C1 segment of cervical spinal cord (tissue), 14 donors: ENCODE measurements around the gene FAM222A.

Source experiments
- DNase-seq, 14 donors: peaks; one replicate each; lab custom pipeline; 2025; lab: John Stamatoyannopoulos, UW

The FAM222A gene

DNA sequence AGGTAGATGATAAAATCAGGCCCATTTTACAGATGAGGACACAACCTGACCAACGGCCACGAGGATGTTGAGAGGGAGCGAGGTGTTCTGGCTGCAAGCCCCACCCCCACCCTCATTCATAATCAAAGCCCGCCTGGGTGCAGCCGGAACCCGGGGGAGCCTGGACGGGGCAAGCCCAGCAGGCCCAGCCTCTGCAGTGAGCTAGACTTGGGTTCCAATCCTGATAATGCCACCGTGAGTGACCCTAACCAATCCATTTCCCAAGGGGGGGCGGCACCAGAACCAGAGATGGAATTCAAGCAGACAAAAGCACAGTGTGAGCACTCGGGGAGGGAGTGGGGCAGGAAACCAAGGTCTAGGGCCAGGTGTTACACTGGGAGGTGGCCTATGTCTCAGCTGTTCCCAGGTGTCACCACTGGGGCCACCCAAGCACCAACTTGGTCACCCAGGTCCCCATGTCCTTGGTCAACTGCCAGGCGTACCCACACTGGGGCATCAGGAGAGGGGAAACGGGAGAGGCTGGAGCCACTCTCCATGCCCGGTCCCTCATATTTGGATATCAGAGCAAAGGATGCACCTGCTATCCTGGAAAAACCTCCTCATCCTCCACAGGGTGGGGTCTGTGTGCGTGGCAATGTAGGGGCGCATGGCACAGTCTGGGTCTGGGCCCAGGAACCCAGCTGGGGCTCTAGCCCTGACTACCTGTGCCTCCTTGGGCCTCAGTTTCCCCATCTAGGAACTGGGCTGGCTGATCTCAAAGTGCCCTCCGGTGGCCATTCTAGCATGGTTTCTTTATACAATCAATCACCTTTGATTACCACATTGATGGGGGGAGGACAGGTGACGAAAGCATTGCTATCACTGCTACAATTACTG is 58.4 kb downstream of the FAM222A start:
- no peak for DNase-seq

- DNase-seq = peak in 3 of 14 donors; percentile 40 to 54 (median 46)
Observed at GRCh38 chr12:109772622-109773321, 59.1 kb downstream of the FAM222A start.

DNA sequence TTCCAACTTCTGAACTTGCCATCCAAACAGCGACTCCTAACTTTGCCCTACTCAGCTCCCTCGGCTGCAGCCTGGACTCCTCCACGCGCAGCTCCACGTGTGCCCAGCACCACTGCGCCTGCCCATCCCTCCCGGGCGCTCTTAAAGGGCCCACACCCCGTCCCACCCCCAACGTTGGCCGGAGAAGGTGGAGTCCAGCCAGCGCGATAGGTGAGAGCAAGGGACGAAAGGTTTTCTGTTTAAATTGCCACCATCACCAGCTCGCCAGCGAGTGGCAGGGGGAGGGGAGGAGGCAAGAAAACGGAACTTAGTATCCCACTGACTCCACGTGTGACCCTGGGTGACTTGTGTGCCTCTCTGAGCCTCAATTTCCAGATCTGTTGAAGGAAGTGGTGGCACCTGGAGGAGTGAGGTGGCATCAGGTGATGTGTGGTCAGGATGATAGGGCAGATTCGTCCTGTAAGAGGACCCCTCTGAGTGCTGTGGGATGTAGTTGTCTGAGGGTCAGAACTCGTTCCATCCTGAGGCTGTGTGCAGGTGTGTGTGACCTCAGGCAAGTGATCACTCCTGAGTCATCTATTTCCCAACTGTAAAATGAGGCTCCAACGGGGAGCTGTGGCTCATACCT is 59.9 kb downstream of the FAM222A start:
- peak in 8 of 14 donors; percentile 4 to 53 (median 38) for DNase-seq

GRCh38 chr12:109775172-109775881 is 61.7 kb downstream of the FAM222A start:
- DNase-seq = peak in 11 of 14 donors; percentile 15 to 71 (median 54)

GRCh38 chr12:109776624-109777023 is 63.0 kb downstream of the FAM222A start:
- no peak for DNase-seq

- DNase-seq = no peak
Observed at GRCh38 chr12:109777544-109777943, 63.9 kb downstream of the FAM222A start.

GRCh38 chr12:109778684-109779083 is 65.1 kb downstream of the FAM222A start:
- no peak for DNase-seq

DNA sequence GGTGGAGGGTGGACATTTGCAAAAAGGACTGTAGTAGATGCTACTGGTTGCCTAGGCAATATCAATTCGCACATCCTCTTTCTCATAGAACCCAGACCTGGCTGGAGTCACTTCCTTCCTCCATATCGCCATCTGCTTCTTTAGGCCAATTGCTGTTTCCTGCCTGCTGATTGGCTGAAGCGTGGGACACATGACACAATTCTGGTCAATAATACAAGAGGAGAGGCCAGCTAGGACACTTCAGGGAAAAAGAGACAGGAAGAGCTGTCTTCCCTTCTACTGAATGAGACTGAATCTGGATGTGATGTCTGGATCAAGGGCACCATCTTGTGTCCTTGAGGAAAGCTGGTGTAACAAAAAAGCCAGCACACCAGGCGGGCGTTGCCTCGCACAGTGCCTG is 65.8 kb downstream of the FAM222A start:
- DNase-seq = no peak

DNA sequence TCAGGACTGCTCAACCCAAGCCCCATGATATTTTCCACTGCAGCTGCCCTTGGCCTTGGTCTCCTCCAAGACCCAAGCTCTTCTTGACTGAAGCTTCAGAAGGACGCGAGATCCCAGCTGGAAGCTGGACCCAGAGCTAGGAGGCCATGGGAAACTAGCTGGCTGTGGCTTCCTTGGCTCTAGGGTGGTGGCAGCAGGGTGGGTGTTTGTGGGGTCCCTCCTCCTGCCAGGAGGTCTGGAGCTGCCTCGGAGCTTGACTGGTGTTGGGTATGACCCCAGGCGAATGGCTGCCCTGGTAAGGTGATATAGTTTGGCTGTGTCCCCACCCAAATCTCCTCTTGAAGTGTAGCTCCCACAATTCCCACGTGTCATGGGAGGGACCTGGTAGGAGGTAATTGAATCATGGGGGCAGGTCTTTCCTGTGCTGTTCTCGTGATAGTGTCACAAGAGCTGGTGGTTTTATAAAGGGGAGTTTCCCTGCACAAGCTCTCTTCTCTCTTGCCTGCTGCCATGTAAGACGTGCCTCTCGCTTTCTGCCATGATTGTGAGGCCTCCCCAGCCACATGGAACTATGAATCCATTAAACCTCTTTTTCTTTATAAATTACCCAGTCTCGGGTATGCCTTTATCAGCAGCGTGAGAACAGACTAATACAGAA is 68.2 kb downstream of the FAM222A start:
- DNase-seq = no peak

- no peak for DNase-seq
Observed at GRCh38 chr12:109782326-109782703, 68.7 kb downstream of the FAM222A start.

- no peak for DNase-seq
Observed at GRCh38 chr12:109783135-109783964, 69.7 kb downstream of the FAM222A start.

- no peak for DNase-seq
Observed at GRCh38 chr12:109783965-109784244, 70.3 kb downstream of the FAM222A start.

DNA sequence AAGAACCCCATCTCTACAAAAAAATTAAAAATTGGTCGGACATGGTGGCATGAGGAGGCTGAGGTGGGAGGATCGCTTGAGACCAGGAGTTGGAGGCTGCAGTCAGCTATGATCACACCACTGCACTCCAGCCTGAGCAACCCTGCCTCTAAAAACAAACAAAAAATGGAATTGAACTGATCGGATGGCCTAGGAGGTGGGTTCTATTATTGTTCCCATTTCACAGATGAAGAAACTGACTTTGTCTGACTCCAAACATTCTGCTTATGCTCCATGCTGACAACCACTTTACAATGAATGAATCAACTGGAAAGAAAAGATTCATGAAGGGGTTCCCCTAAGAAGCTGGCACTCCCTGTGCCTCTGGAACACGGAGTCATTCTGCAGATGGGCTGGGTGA is 72.2 kb downstream of the FAM222A start:
- DNase-seq = no peak

DNA sequence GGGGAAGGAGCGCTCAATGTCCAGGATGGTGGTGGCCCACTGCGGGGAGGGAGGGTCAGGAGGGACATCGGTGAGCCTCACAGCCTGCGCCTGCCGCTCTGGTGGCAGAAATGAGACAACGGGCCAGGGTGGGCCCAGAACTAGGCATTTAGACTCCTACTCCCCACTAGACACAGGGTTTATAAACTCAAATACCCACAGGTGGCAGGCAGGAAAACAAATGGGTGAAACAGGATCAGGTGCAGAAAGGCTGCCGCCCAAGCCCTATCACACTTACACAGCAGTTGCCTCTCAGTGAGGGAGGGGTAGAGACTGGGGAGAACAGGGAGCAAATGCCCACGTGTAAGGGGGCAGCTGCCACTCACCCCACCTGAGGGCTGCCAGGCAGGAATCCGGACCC is 73.2 kb downstream of the FAM222A start:
- DNase-seq = no peak

DNA sequence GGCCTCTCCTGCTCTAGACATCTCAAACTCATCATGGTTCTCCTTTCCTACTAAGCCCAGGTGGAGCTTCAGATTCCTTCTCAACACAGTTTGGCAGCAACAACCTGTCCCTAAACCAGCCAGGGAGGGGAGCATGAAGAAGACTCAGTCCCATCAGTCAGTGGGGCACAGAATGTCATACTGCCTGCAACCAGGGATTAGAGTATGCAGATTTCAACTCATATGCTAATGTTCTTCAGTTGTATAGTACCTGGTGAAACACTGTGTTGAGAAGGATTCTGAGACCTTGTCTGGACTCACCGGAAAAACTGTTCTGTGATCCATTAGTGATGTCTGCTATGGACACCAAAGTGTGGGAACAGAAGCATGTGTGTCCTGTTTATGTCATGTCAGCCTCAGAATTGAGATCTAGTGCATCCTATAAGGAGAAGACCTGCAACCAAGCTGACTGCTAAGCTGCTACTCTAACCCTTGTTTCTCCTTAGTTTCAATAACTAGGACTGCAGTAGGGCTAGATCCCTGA is 76.0 kb downstream of the FAM222A start:
- no peak for DNase-seq

DNA sequence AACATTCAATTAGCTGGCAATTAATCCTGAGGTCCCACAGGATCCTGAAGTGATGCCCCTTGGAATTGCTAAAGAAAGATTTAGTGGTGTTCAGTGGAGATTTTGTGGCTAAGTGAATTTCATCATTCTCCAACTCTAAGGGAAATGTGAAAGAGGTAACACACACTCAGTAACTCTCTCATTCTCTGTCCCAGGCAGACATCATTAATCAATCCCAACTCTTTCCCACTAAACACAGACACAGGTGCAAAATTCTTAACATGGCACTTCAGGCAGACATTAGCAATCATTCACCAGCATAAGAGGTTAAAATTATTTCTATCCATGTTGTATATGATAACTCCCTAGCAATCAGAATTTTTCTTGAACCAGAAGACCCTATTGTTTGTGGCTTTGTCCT is 79.4 kb downstream of the FAM222A start:
- no peak for DNase-seq

DNA sequence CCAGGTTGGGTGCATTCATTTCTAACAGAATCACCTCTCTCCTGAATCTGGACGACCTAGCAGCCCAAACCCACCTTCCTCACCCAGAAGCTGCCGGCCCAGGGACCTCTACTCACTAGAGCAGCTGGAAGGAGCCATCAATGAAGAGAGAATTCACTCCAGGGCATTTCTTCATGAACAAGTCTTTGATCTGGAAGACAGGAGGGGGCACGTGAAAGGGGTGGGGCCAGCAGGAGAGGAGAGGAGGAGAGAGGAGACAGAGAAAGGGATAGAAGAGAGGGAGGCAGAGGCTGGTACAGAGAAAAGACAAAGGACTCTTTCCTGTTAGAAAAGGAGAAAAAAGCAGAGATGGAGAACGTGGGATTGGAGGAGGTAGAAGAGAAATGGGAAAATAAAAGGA is 79.8 kb downstream of the FAM222A start:
- DNase-seq = no peak

DNA sequence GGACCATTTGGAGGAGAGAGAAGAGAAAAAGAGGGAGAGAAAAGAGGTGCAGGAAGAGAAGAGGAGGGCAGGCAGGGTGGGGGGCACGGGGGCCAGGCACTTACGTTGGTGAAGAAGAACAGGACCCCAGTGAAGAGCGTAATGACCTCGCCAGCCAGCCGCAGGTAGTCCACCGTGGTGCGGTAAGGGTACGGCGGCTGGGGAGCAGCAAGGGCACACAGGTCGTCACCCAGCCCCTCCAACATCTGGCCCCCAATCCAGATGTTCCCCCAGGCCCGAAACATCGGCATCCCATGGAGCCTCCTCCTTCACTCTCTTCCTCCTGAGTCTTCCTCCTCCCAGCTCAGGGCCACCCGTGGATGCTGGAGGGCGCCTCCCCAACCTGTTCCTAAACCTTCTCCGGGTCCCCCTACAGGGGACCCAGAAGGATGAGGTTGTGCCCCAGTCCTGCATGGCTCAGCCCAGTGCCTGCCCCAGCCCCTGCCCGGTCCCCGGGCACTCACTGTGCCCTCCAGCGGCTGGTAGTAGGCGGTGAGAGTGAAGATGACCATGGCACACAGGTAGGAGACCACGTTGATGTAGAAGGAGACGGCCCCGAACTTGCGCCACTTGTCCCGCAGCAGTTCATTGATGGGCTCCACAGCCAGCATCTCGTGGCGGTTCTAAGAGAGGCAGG is 80.3 kb downstream of the FAM222A start:
- DNase-seq = no peak

GRCh38 chr12:109795023-109795422 is 81.4 kb downstream of the FAM222A start:
- DNase-seq = no peak

DNA sequence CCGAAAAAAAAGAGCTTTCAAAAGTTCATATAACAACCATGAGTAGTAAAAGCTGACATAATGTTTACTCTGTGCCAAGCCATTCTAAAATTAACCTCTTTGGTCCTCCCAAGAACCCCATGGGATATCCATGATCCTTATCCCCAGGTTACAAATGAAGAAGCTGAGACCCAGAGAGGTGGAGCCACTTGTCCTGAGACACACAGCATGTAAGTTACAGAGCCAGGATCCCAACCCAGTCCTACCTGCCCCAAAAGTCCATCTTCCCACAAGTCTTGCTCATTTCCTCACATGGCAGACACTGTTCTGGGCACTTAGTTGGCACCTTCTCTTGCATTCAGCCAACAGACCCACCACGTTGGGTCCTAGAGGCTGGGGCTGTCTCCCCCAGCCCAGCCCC is 82.4 kb downstream of the FAM222A start:
- no peak for DNase-seq
